ENCODE results near the gene EFCAB6. TPM values are rescaled to one million over a fixed set of nuclear protein-coding genes. Genes with fewer than 3 reads are reported as not detected.

Gene EFCAB6
- total and polyA plus RNA-seq, 11 donors, result 0.53 to 2.3 (median 1.5) TPM

DNA sequence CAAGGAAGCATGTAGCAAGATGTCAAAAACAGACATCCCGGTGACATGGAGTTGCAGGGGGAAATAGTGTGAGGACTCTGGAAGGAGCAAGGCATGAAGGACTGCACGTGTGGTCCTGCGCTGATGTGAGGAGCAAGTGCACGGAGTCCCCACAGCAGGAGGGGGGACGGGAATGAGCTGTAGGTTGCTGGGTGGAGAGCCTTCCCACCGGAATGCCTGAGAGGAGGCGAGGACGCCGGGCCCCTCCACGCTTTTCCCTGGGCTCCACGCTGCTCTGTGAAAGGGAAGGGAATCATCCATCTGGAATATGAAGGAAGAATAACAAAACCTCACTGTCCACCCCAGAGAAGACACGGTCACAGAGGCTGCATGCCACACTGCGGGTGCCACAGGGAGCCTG lies 23.6 kb upstream of the EFCAB6 start:
- peak in 1 of 5 donors; percentile 15 for DNase-seq
- ATAC-seq, result no peak
- intact Hi-C loops (cut with DNase I), result no loop called here
- WGBS, 4 donors, result 85 to 91% (median 88%) methylated on average over 13 of the region's 13 CpGs
- Histone ChIP-seq H3K9me3 (no peaks in the 10 kb centered on the region), H3K4me1 (peaks cover 0 to 11% (median 0%) of the 10 kb centered on the region in 12 donors), H3K4me3 (no peak overlapping the region), H3K27ac (no peak overlapping the region), H3K36me3 (no peaks in the 10 kb centered on the region), H3K27me3 (no peaks in the 10 kb centered on the region)
- TF ChIP-seq, protein P1, sequence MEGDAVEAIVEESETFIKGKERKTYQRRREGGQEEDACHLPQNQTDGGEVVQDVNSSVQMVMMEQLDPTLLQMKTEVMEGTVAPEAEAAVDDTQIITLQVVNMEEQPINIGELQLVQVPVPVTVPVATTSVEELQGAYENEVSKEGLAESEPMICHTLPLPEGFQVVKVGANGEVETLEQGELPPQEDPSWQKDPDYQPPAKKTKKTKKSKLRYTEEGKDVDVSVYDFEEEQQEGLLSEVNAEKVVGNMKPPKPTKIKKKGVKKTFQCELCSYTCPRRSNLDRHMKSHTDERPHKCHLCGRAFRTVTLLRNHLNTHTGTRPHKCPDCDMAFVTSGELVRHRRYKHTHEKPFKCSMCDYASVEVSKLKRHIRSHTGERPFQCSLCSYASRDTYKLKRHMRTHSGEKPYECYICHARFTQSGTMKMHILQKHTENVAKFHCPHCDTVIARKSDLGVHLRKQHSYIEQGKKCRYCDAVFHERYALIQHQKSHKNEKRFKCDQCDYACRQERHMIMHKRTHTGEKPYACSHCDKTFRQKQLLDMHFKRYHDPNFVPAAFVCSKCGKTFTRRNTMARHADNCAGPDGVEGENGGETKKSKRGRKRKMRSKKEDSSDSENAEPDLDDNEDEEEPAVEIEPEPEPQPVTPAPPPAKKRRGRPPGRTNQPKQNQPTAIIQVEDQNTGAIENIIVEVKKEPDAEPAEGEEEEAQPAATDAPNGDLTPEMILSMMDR (IDR thresholded peaks at IDR 0.05), result no peak
- TF ChIP-seq POLR2A (IDR thresholded peaks at IDR 0.05), result no peak

- TF ChIP-seq, protein P1 (IDR thresholded peaks at IDR 0.05), result no peak
- no peak for TF ChIP-seq POLR2A (IDR thresholded peaks at IDR 0.05)
- ATAC-seq (no peak), DNase-seq (no peak)
- Histone ChIP-seq H3K36me3 (no peaks in the 10 kb centered on the region), H3K27ac (no peak overlapping the region), H3K4me3 (no peak overlapping the region), H3K27me3 (no peaks in the 10 kb centered on the region), H3K4me1 (peaks cover 0 to 16% (median 5%) of the 10 kb centered on the region in 12 donors), H3K9me3 (no peaks in the 10 kb centered on the region)
- intact Hi-C loops (cut with DNase I), result no loop called here
- 53 to 87% (median 62%) methylated on average over 3 to 12 of the region's 12 CpGs for WGBS, 4 donors
These were observed 23.1 kb upstream of the EFCAB6 start for GRCh38 chr22:43835166-43835565.

DNA sequence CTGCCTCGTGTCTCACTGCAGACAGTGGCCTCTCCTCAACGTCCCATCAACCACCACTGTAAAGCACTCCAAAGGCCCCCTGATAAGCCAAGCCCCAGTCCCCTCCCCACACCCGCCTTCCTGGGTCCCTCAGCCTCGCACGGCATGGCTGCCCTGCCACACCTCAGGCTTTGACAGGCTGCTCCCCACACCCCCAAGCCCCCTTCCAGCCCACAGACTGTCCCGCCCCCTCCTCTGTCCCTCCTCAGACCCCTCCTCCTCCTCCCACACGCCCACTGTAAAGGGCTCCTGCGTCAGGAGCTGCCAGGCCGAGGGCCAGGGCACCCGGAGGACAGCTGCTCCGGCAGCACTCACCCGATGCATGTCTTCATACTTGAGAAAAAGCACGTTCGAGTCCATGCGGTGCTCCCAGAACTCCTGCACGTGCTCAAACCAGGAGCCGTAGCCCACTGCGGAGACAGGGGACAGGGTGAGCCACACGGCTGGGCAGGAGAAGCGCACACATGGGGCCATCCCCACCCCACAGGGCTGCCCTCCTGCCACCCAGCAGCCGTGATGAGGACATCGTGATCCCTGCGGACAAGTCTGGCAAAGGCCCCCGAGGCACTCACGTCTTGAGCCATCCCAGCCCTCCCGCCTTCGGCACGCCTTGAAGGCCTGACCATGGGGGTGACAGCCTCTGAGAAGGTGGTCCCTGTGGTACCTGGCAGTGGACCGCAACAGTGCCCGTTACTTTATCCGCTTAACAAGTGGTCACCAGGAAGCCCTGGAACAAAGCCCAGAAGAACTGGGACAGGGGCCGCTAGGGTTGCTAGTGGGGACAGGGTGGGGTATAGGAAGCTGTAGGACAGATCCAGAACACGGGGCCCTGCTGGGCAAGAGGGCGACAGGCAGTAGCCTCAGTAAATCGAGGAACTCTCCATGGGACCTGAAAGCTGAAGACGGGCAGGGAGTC lies 21.5 kb upstream of the EFCAB6 start:
- H3K9me3 ChIP-seq, result no peaks in the 10 kb centered on the region
- H3K27ac ChIP-seq, result no peak overlapping the region
- 61 to 67% (median 64%) methylated on average over 30 to 36 of the region's 36 CpGs for WGBS, 4 donors
- H3K4me1 ChIP-seq, result peaks cover 0 to 32% (median 17%) of the 10 kb centered on the region in 12 donors
- ATAC-seq (no peak), DNase-seq (no peak)
- intact Hi-C loops (cut with DNase I), result loop anchor here in 1 of 10 donors (5.0 kb wide), 1 partner anchor 254 kb away; no protein-coding TSS in a partner anchor
- no peaks in the 10 kb centered on the region for H3K36me3 ChIP-seq
- no peak overlapping the region for H3K4me3 ChIP-seq
- H3K27me3 ChIP-seq, result no peaks in the 10 kb centered on the region
- TF ChIP-seq, protein P1 (IDR thresholded peaks at IDR 0.05), result no peak
- TF ChIP-seq POLR2A (IDR thresholded peaks at IDR 0.05), result no peak

Data from heart left ventricle (tissue), 16 donors.